Skeletal muscle tissue (tissue), 4 donors: ENCODE data around the gene ABCB9. TPM values are rescaled to one million over a fixed set of nuclear protein-coding genes. Genes with fewer than 3 reads are reported as not detected.

ENCODE experiments used
- H3K27ac ChIP-seq: one replicate; pipeline ENCODE4 v1.7.0; 2013; ENCODE audit warnings: mild to moderate bottlenecking, low read depth, low read length, inconsistent platforms
- H3K27me3 ChIP-seq, 3 donors: one replicate each; pipeline ENCODE4 v1.7.0; 2013; ENCODE audit warnings: low read length in 3 of 3; ENCODE audit not compliant: control insufficient read depth in 3 of 3, insufficient read depth in 3 of 3
- H3K36me3 ChIP-seq, 3 donors: one replicate each; pipeline ENCODE4 v1.7.0; 2013; ENCODE audit warnings: low read length in 3 of 3; ENCODE audit not compliant: control insufficient read depth in 3 of 3, insufficient read depth in 3 of 3
- H3K4me1 ChIP-seq, 3 donors: one replicate each; pipeline ENCODE4 v1.7.0; 2013; ENCODE audit warnings: low read length in 3 of 3, mild to moderate bottlenecking in 3 of 3; ENCODE audit not compliant: control insufficient read depth in 3 of 3, insufficient read depth in 3 of 3
- H3K4me3 ChIP-seq, 3 donors: one replicate each; pipeline ENCODE4 v1.7.0; 2013; ENCODE audit warnings: low read length in 3 of 3
- H3K9ac ChIP-seq, 3 donors: one replicate each; pipeline ENCODE4 v1.7.0; 2013; ENCODE audit warnings: low read length in 3 of 3, mild to moderate bottlenecking in 3 of 3, moderate library complexity in 2 of 3, low read depth in 1 of 3
- H3K9me3 ChIP-seq, 3 donors: one replicate each; pipeline ENCODE4 v1.7.0; 2013; ENCODE audit warnings: low read length in 3 of 3; ENCODE audit not compliant: control insufficient read depth in 3 of 3
- total RNA-seq: library from RNA; depleted of rRNA; stranded (reverse); fragments of >200 nt; gene quantifications from one replicate; pipeline ENCODE4 v1.2.3, GENCODE V29; 2014
- donor health status: Osteomylitis.

Gene ABCB9
- total RNA-seq, 1 donor from 2014 or later: 2.6 TPM

- Histone ChIP-seq H3K27me3 (no peaks in the 10 kb centered on the region), H3K27ac (no peak overlapping the region), H3K9me3 (no peaks in the 10 kb centered on the region), H3K9ac (peak overlapping the region in 1 of 3 donors; percentile 0), H3K4me1 (peaks cover 58 to 72% (median 58%) of the 10 kb centered on the region in 3 donors), H3K36me3 (peaks cover 9 to 14% (median 9%) of the 10 kb centered on the region in 3 donors), H3K4me3 (no peak overlapping the region)
Observed at GRCh38 chr12:122977153-122977552, 10.9 kb upstream of the ABCB9 start.

- no peak overlapping the region for H3K27ac ChIP-seq
- peak overlapping the region; percentile 14 to 98 (median 94) for H3K4me3 ChIP-seq
- peak overlapping the region; percentile 94 to 100 (median 99) for H3K9ac ChIP-seq
- no peaks in the 10 kb centered on the region for H3K27me3 ChIP-seq
- no peaks in the 10 kb centered on the region for H3K9me3 ChIP-seq
- H3K4me1 ChIP-seq: peaks cover 53 to 67% (median 53%) of the 10 kb centered on the region in 3 donors
- peaks cover 6 to 8% (median 7%) of the 10 kb centered on the region in 3 donors for H3K36me3 ChIP-seq
Observed at GRCh38 chr12:122976648-122976975, 10.3 kb upstream of the ABCB9 start.

GRCh38 chr12:122975790-122976647, 9.8 kb upstream of the ABCB9 start:
- Histone ChIP-seq H3K36me3 (peaks cover 4 to 8% (median 7%) of the 10 kb centered on the region in 3 donors), H3K9me3 (no peaks in the 10 kb centered on the region), H3K9ac (peak overlapping the region; percentile 94 to 100 (median 99)), H3K27me3 (no peaks in the 10 kb centered on the region), H3K27ac (peak overlapping the region; percentile 98), H3K4me3 (peak overlapping the region; percentile 94 to 98 (median 98)), H3K4me1 (peaks cover 47 to 61% (median 47%) of the 10 kb centered on the region in 3 donors)

- peaks cover 44 to 57% (median 46%) of the 10 kb centered on the region in 3 donors for H3K4me1 ChIP-seq
- no peaks in the 10 kb centered on the region for H3K27me3 ChIP-seq
- no peaks in the 10 kb centered on the region for H3K9me3 ChIP-seq
- peak within 1 kb of the TSS; percentile 98 for H3K27ac ChIP-seq
- peak within 1 kb of the TSS; percentile 94 to 98 (median 98) for H3K4me3 ChIP-seq
- H3K9ac ChIP-seq: peak within 1 kb of the TSS; percentile 94 to 100 (median 99)
- peaks cover 4 to 8% (median 7%) of the 10 kb centered on the region in 3 donors for H3K36me3 ChIP-seq
Observed at GRCh38 chr12:122974892-122975789, 8.9 kb upstream of the ABCB9 start, which contains the start of gene OGFOD2. OGFOD2 (plus strand) TSS chr12:122975244; CDS start chr12:122975252, 8 bp downstream.

GRCh38 chr12:122974274-122974891, 8.1 kb upstream of the ABCB9 start:
- Histone ChIP-seq H3K36me3 (peaks cover 4 to 8% (median 7%) of the 10 kb centered on the region in 3 donors), H3K4me1 (peaks cover 37 to 50% (median 39%) of the 10 kb centered on the region in 3 donors), H3K9me3 (no peaks in the 10 kb centered on the region), H3K27ac (peak overlapping the region; percentile 98), H3K27me3 (no peaks in the 10 kb centered on the region), H3K9ac (peak overlapping the region; percentile 94 to 100 (median 99)), H3K4me3 (peak overlapping the region; percentile 94 to 98 (median 98))

- no peak overlapping the region for H3K27ac ChIP-seq
- no peaks in the 10 kb centered on the region for H3K9me3 ChIP-seq
- H3K27me3 ChIP-seq: no peaks in the 10 kb centered on the region
- no peak overlapping the region for H3K4me3 ChIP-seq
- peaks cover 12 to 18% (median 17%) of the 10 kb centered on the region in 3 donors for H3K4me1 ChIP-seq
- H3K9ac ChIP-seq: no peak overlapping the region
- H3K36me3 ChIP-seq: no peaks in the 10 kb centered on the region
Observed at GRCh38 chr12:122969676-122970075, 3.4 kb upstream of the ABCB9 start.

- Histone ChIP-seq H3K9me3 (no peaks in the 10 kb centered on the region), H3K4me1 (peaks cover 19 to 24% (median 20%) of the 10 kb centered on the region in 3 donors), H3K27me3 (no peaks in the 10 kb centered on the region), H3K9ac (no peak overlapping the region), H3K4me3 (no peak overlapping the region), H3K36me3 (no peaks in the 10 kb centered on the region), H3K27ac (no peak overlapping the region)
Observed at GRCh38 chr12:122968104-122968503, 1.8 kb upstream of the ABCB9 start.

GRCh38 chr12:122966743-122967550, 684 bp upstream of the ABCB9 start:
- Histone ChIP-seq H3K9me3 (no peaks in the 10 kb centered on the region), H3K4me1 (peaks cover 19 to 24% (median 20%) of the 10 kb centered on the region in 3 donors), H3K36me3 (no peaks in the 10 kb centered on the region), H3K4me3 (peak overlapping the region in 1 of 3 donors; percentile 22), H3K27me3 (no peaks in the 10 kb centered on the region), H3K9ac (no peak overlapping the region), H3K27ac (peak overlapping the region; percentile 33)

GRCh38 chr12:122965321-122965751, 927 bp downstream of the ABCB9 start:
- Histone ChIP-seq H3K9me3 (no peaks in the 10 kb centered on the region), H3K9ac (peak overlapping the region in 1 of 3 donors; percentile 38), H3K27ac (no peak overlapping the region), H3K27me3 (no peaks in the 10 kb centered on the region), H3K4me1 (peaks cover 19 to 24% (median 22%) of the 10 kb centered on the region in 3 donors), H3K4me3 (peak overlapping the region in 1 of 3 donors; percentile 63), H3K36me3 (no peaks in the 10 kb centered on the region)
